Fibroblast of mammary gland (primary cell): ENCODE results near the gene PRR7.

Experiments
- DNase-seq: peaks from one replicate; pipeline ENCODE4 v3.0.0-alpha.2; 2010; ENCODE audit warnings: low read depth
- H3K4me3 ChIP-seq: 2 replicates; pipeline ENCODE4 v1.5.1; 2011; ENCODE audit warnings: low read depth, mild to moderate bottlenecking, low read length, moderate library complexity; ENCODE audit not compliant: control insufficient read depth
- TF ChIP-seq, protein P1 (sequence below): conservative IDR thresholded peaks from 2 replicates; pipeline ENCODE4 v1.5.1; 2011; ENCODE audit warnings: low read depth, low read length, inconsistent platforms; ENCODE audit not compliant: control insufficient read depth, insufficient read depth

Gene PRR7

DNA sequence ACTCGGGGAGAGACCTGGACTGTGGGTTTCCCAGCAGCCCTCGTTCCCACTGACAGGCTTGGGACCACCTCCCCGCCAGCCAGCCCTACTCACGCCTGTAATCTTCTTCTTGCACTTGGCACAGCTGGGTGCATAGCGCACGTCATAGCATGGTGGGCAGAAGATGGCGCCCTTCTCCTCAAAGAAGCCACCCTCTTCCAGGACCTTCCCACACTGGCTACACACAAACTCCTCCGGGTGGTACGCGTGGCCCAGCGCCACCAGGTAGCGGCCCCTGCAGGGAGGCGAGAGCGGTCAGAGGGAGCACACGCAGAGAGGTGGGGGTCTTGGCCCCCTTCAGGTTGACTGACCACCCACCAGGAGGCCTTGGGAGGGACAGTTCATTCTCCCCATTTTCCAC lies 41.4 kb downstream of the PRR7 start:
- TF ChIP-seq, protein P1, sequence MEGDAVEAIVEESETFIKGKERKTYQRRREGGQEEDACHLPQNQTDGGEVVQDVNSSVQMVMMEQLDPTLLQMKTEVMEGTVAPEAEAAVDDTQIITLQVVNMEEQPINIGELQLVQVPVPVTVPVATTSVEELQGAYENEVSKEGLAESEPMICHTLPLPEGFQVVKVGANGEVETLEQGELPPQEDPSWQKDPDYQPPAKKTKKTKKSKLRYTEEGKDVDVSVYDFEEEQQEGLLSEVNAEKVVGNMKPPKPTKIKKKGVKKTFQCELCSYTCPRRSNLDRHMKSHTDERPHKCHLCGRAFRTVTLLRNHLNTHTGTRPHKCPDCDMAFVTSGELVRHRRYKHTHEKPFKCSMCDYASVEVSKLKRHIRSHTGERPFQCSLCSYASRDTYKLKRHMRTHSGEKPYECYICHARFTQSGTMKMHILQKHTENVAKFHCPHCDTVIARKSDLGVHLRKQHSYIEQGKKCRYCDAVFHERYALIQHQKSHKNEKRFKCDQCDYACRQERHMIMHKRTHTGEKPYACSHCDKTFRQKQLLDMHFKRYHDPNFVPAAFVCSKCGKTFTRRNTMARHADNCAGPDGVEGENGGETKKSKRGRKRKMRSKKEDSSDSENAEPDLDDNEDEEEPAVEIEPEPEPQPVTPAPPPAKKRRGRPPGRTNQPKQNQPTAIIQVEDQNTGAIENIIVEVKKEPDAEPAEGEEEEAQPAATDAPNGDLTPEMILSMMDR = no peak
- no peak overlapping the region for H3K4me3 ChIP-seq
- no peak for DNase-seq

DNA sequence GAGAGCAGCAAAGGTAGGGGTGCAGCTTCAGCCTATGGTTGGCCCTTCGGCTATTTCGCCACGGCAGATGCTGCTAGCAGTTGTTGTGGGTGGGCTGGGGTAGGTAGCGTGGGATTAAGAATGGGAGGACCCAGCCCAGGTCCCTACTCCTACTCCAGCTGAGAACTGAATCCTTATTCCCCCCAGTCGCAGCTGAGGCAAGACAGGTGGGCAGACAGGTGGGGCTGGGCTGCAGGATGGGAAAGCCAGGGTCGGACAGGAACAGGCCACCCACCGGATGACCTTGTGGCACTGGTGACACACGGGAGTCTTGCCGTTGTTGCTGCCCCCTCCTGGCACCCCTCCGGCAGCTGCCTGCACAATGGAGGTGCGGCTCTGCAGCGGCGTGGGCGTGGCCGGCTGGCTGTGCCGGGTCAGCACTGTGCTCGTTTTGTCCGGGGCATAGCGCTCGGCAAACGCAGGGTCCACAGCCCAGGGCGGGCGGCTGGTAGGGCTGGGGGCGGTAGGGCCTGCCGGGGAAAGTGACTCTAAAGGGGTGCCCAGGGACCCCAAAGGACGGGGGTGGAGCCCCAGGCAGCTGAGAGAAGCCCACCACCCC lies 42.6 kb downstream of the PRR7 start:
- H3K4me3 ChIP-seq = no peak overlapping the region
- TF ChIP-seq, protein P1 = no peak
- DNase-seq = no peak

DNA sequence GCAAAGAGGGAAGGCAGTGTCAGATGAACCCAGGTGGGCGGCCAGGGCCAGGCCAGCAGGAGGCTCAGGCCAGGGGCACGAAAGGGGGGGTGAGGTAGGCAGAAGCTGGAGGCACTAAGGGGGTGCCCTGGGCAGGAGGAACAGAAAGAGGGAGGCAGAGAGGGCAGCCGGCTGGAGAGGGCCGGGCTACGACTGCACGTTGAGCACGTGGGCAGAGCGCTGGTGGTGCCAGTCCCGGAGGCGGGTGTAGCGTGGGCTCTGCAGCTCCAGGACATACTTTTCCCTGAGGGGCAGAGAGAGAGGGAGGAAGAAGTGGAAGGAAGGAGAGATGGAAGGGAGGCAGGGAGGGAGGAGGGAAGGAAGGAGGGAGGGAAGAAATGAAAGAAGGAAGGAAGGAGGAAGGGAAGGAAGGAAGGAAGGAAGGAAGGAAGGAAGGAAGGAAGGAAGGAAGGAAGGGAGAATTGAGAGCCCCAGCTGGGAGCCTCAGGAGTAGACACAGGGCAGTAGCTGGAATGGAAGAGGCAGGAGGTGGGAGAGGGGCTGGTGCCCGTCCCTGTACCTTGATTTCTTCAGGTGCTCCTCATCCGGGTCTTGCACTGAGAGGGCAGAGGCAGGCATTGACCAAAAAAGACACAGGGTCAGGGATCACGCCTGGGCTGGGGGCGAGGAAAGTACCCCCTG lies 43.8 kb downstream of the PRR7 start:
- TF ChIP-seq, protein P1 = no peak
- DNase-seq = no peak
- H3K4me3 ChIP-seq = no peak overlapping the region

DNA sequence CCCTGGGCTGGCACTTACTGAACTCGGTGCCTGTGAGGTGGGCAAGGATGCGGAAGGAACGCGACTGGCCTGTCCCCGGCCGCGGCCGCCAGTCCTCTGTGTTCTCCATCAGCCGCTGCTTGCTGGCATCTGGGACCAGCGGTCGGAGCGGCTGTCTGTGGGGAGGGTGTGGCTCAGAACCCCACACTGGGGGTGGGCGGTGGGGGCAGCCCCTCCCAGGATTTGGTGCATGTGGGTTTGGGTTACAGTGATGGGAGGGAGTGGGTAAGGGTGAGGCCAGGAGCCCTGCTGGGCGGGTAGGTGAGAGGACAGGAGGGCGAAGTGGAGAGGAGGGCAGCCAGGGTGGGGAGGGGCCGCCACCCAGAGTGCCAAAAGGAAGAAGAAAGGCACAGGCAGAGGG lies 44.4 kb downstream of the PRR7 start:
- DNase-seq = no peak
- TF ChIP-seq, protein P1 = no peak
- H3K4me3 ChIP-seq = no peak overlapping the region

DNA sequence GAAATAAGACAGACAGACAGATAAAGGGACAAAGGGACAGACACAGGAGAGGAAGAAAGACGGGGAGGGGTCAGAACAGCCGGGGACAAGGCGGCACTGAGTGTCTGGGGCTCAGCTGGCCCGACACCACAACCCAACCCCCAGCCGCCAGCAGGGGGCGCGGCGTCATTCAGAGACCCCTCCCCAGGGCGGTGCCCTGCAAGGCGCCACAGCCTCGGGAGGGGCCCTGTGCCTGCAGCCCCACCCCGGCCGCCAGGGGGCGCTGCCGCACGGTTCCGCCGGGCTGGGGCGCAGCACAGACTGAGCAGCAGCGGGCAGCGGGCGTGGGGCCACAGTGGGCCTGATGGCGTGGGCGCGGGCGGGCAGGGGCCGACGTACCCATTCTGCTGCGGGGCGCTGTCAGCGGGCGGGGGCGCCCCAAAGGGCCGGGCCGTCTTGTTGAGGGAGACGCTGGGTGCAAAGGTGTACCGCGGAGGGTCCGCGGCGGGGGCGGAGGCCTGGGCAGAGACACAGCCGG lies 44.9 kb downstream of the PRR7 start:
- peak; percentile 37 for DNase-seq
- no peak overlapping the region for H3K4me3 ChIP-seq
- TF ChIP-seq, protein P1 = peak; percentile 31

DNA sequence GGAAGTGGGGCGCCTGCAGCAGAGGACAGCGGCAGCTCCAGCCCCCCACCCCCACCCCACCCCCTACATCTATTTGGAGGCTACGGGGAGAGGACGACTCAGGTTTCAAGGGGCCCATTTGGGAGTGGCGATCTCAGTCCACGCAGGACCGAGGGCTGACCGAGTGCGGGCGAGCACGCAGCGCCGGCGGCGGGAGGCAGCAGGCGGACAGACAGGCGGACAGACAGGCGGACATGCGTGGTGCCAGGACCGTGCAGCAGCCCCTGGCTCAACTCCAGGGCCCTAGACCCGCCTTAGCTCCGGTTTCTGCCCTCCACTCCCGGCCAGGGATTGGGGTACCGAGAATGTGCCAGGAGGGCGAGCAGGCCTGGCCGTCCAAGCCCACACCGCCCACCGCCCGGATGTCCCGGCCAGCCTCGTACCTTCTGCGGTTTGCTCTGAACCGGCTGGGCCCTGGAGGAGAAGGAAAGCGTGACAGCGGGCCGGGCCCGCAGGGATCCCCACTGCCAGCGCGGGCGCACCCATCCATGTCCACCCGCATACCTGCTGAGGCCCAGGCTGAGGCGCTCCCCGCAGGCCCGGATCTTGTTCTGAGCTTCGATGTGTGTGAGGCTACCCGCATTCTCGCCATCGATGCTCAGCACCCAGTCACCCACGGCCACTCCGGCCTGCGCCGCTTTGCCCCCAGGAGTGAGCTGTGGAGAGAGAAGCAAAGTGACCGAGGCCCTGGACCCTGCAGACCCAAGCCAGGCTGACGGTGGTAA lies 45.6 kb downstream of the PRR7 start:
- no peak for DNase-seq
- TF ChIP-seq, protein P1 = no peak
- no peak overlapping the region for H3K4me3 ChIP-seq
